ENCODE data around the gene TMC8.
"Not testable (repeated sequence)": the region's sequence is repeated elsewhere in the genome, so short reads cannot be mapped to it uniquely, and the experiment has no call there.

Gene TMC8

DNA sequence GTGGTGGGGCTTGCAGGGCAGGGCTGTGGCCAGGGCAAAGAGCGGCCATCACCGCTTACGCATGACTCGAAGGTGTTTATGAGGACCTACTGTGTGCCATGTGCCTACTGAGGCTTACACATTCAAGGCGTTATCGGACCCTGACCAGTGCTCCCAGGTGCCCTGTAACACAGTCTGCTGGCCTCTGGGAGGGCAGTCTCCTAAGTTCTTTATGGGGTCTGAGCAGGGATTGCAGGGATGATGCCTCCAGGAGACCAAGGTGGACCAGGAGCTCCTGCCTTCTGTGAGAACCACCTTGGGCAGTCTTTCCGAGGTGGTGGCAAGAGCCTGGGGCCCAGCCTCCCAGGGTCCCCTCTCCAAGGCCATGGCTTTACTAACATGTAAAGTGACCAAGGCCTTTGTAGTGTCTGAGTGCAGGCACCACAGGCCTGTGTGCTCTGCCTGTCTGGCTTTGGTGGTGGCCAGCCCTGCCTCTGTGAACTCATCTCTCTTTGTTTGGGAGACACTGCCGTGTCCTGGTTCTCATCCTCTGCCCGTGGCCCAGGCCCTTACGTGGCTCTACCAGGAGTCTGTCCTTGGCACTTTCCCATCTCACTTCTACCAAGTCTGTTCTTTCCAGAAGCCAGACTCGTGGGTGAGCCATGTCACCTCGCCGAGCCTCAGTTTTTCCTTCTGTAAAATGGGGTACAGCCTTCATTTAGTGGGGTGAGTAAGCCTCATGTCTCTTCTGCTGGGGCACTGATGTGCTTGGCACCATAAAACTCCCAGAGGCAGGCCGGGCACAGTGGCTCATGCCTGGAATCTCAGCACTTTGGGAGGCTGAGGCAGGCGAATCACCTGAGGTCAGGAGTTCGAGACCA, 34.4 kb downstream of the TMC8 start:
- DNase-seq, result no peak

DNA sequence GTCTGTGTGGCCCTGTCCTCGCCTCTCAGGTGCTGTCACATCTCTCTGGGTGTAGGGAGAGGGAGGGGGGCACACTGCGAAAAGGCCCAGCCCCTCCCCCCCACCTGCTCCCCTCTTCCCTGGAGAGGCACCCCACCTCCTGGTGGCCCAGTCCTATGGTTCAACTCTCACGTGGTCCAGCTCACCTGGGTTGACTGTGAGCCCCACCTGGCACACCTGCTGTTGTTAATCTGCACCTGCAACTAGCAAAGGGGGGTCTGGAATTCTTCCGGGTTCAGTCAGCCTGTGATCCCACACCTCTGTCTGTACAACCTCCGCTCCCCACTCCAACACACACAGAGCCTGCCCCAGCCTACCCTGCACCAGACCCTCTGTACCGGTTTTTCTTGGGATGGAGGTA, 35.8 kb downstream of the TMC8 start:
- peak; percentile 82 for DNase-seq

DNA sequence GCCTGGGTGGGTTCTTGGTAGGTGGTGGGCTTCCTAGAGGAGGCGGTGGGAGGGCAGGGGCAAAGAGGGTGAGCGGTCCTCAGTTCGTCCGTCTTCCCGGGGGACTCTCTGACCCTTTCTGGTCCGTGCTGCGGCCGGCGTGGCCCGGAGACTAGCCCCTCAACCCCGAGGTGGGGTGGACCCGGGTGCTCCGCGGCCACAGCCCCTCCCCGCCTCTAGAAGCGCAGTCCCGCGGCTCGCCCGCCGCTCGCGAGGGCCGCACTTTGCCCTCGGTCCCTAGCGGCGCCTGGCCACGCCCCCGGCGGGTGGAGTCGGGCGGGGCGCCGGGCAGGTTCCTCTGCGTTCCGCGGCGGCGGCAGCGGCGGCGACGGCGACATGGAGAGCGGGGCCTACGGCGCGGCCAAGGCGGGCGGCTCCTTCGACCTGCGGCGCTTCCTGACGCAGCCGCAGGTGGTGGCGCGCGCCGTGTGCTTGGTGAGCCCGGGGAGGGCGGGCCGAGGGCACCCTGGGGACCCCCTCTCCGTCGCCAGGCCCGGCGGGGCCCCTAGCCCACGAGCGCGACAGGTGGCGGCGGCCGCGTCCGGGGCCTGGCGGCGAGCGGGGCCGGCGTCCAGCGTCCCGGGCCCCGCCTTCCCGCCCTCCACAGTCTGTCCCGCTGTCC, 37.8 kb downstream of the TMC8 start, which contains the start of gene SYNGR2:
TSS of gene SYNGR2 (plus strand) at position 340 of the 661 bp plus-strand sequence. CDS start at position 376, 36 bp downstream.
- DNase-seq, result peak; percentile 75

DNA sequence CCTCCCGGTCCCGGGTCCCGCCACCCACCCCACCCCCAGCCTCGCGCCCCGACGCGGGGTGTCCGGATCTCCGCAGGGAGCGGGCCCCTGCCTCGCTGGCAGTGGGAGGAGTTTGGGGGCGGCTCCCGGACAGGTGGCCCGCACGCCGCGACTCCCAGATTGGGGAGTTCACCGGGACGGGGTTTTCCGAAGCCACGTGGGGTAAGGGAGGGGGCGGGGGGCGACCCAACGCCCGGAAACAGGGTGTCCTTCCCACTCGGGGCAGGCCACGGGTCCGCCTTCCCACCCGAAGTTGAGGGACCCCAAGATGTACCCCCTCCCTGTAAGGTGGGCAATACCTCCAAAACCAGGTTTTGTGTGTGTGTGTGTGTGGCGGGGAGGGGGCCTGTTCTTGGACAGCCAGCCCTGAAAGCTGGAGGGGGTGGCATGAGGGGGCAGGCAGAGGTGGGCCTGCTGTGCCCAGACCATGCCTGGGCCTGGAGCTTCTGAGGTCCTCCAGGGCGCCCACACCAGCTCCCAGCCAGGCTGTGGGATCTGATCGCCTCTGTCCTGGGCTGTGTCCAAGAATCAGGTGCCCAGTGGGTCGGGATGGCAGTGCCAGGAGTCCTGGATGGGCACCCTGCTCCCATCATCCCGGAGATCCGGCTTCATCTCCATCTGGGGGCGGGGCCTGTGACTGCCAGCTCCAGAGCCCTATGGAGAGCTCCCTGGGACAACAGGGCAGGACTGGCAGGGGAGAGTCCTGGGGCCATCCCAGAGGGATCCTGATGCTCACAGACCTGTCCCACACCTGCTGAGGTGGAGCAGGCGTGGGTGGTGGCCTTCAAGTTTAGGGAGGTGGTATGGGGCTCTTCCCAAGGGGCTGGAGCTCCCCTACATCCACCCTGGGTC, 38.6 kb downstream of the TMC8 start:
- peak; percentile 33 for DNase-seq

GRCh38 chr17:78170692-78171590, 40.4 kb downstream of the TMC8 start:
- no peak for DNase-seq

DNA sequence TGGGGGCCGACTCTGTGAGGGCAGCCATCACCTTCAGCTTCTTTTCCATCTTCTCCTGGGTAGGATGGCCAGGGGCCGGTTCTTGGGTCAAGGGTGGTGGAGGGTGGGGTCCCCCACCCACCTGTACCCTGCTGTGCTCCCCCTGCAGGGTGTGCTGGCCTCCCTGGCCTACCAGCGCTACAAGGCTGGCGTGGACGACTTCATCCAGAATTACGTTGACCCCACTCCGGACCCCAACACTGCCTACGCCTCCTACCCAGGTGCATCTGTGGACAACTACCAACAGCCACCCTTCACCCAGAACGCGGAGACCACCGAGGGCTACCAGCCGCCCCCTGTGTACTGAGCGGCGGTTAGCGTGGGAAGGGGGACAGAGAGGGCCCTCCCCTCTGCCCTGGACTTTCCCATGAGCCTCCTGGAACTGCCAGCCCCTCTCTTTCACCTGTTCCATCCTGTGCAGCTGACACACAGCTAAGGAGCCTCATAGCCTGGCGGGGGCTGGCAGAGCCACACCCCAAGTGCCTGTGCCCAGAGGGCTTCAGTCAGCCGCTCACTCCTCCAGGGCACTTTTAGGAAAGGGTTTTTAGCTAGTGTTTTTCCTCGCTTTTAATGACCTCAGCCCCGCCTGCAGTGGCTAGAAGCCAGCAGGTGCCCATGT, 41.1 kb downstream of the TMC8 start:
- not testable (repeated sequence) for DNase-seq

- no peak for DNase-seq
Observed at GRCh38 chr17:78172249-78173051, 41.9 kb downstream of the TMC8 start.

DNA sequence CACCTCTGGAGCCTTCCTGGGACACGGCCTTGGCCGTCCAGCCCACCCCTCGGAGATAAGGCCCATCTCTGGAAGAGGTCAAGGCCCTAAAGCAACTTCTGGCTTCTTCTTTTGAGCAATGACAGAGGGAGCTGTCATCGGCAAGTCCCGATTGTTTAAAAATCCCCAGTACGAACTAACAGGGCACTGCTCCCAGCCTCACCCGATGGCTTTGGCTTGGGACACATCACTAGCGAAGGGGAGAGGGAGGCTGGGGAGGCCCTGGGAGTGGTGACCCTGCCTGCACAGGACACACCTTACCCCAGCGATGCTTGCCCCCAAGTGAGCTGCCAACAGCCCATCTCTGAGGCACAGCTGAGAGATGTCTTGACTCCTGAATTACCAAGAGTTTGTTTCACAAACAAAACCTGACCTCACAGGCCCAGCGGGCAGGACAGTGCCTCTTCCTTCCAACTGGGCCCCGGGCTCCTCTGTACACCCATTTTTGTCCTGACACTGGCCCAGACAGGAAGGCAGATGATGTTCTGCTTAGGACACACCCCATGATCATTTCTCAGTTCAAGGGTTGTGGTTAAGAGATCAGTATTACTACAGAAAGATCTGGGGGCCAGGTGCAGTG, 42.6 kb downstream of the TMC8 start:
- no peak for DNase-seq

DNA sequence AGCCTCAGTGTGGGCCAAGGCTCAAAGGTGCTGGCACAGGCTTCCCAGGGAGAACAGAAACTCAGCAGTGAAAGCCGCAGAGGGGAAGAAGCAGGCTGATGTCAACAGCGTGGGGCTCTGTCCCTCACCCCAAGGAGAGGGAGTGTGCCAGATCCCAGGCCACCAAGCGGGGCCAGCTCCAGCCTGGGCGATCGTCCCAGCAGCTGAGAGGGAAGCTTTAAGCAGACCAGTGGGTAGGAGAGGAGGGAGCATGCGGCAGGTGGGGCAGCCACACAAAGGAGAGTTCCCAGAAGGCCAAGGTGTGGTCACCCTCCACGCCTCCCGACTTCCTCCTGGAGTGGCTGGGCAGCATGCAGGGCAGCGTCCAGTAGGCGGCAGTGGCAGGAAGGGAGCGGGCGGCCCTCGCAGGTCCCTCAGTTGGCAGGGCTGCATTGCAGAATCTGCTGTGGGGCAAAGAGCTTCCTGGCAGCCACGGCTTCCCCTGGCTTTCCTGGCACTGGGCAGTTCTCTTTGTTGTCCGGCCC, 43.8 kb downstream of the TMC8 start:
- no peak for DNase-seq

DNA sequence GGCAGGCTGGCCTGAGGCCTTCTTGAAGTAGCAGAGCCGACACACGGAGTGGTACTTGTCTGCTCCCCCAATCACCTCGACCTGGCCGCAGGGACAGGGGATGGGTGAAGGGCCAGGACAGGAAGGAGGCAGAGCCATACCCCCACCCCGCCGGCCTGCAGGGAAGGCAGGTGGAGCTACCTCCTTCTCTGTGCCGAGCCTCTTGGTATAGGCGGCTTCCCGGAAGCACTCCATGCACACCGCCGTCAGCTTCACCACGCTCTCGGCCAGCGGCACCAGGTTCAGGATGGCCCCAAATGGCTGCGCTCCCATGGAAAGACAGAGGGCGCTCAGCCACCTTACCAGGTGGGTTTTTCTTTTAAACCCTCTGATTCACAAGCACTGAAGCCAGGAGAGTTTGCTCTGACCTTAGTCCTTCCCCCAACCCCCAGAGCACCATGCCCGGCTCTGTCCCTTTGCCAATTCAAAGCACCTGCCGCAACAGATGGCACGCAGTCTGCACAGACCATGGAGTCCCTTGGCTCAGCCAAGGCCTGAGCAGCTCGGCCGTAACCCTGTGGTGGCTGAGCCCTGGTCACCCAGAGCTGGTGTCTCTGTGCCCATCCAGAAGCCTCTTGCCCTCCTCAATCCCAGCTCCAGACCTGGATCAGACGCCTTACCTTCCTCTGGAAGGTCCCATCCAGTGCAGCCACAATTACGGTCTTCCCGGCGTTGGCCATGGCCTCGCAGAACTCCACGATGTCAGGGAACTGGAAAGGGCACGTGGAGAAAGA, 44.5 kb downstream of the TMC8 start:
- peak; percentile 59 for DNase-seq

- DNase-seq, result no peak
Observed at GRCh38 chr17:78175643-78175981, 45.0 kb downstream of the TMC8 start.

GRCh38 chr17:78176548-78177025, 46.0 kb downstream of the TMC8 start:
- DNase-seq, result no peak

GRCh38 chr17:78179372-78179771, 48.8 kb downstream of the TMC8 start:
- DNase-seq, result no peak

DNA sequence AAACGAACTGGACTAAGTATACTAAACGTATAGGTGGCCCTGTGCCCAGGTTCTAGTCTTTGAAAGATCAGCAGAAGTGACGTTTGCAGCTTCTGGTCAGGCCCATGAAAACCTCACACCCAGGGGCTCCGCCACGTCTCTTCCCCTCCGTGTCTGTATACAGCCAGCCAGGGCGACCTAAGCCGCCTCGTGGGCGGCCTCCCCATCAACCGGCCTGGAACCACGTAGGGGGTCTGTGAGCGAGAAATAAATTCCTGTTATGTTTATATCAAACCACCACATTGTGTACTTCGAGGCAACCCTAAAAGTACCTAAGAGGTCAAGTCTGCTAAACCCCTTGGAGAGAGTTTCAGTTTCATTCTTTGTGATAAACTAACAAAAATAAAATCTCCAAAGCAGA, 49.5 kb downstream of the TMC8 start:
- no peak for DNase-seq

GRCh38 chr17:78180508-78180907, 49.9 kb downstream of the TMC8 start:
- no peak for DNase-seq

- DNase-seq, result no peak
Observed at GRCh38 chr17:78182504-78182903, 51.9 kb downstream of the TMC8 start.

DNA sequence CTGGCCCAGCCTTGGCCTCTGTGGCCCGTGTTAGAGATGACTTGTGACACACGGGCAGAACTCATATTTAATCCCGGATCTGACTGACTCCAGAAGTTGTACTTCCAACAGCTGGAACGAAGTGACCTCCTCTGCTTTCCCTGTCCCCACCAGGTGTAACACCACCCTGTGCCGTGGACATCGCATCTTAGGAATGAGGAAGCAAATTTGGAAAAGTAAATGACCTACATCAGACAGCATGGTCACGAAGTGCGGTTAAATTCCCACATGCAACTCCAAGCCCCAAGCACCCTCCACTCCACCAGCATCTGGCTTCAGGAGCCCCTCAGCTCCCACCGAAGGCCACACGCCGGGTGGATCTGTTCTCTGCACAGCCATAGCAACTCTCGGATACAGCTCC, 53.3 kb downstream of the TMC8 start:
- DNase-seq, result no peak

- DNase-seq, result no peak
Observed at GRCh38 chr17:78184351-78184750, 53.8 kb downstream of the TMC8 start.

DNA sequence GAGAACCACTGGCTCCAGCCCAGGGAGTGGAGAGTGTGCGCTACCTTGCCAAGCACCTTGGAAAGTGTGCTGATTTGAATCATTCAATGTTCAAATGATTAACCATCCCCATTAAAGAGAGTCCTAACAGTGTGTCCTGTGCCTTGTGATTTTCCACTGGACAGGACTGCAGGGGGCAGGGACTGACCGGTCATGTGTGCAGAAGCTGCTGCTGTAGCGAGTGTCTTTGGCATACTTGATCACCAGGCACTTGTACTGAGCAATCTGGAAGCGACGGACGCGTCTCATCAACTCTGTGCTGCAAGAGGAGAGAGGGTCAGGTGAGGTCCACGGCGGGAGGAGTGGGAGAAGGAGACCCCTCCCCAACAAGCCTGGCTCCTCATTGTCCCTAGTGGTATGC, 54.3 kb downstream of the TMC8 start:
- no peak for DNase-seq

All from NCI-H2171 treated with DMSO at 0.1 percent for 48 hours (cell line).